IPS DF 6.9 (cell line): Measurements from ENCODE around the gene ALPP.
"Not testable (repeated sequence)": the region's sequence is repeated elsewhere in the genome, so short reads cannot be mapped to it uniquely, and the experiment has no call there.

ENCODE experiments used
- DNase-seq: peaks from one replicate; pipeline ENCODE4 v3.0.0-alpha.2; 2013; ENCODE audit warnings: low read depth, low spot score
- H3K27ac ChIP-seq: one replicate; pipeline ENCODE4 v1.5.1; 2013; ENCODE audit warnings: low read length, control low read depth
- H3K27me3 ChIP-seq: 2 replicates; pipeline ENCODE4 v1.6.1; 2013; ENCODE audit warnings: mild to moderate bottlenecking, low read length; ENCODE audit not compliant: control insufficient read depth, insufficient read depth
- H3K36me3 ChIP-seq: 2 replicates; pipeline ENCODE4 v1.6.1; 2013; ENCODE audit warnings: low read length; ENCODE audit not compliant: control insufficient read depth, insufficient read depth
- H3K4me1 ChIP-seq: 2 replicates; pipeline ENCODE4 v1.6.1; 2013; ENCODE audit warnings: low read length; ENCODE audit not compliant: control insufficient read depth, insufficient read depth
- H3K4me3 ChIP-seq: 2 replicates; pipeline ENCODE4 v1.5.1; 2013; ENCODE audit warnings: mild to moderate bottlenecking, low read length
- H3K9me3 ChIP-seq: 2 replicates; pipeline ENCODE4 v1.6.1; 2013; ENCODE audit warnings: low read length, inconsistent platforms; ENCODE audit not compliant: control insufficient read depth, insufficient read depth
- WGBS: extraction: QIAGEN DNeasy Blood & Tissue Kit; methylation state at CpG from one replicate; pipeline ENCODE4 v1.1.7; 2013; ENCODE audit warnings: mixed read lengths, missing lambda C conversion rate; ENCODE audit not compliant: insufficient read length, insufficient coverage; 5-methylcytosine and 5-hydroxymethylcytosine counted together

ALPP gene

DNA sequence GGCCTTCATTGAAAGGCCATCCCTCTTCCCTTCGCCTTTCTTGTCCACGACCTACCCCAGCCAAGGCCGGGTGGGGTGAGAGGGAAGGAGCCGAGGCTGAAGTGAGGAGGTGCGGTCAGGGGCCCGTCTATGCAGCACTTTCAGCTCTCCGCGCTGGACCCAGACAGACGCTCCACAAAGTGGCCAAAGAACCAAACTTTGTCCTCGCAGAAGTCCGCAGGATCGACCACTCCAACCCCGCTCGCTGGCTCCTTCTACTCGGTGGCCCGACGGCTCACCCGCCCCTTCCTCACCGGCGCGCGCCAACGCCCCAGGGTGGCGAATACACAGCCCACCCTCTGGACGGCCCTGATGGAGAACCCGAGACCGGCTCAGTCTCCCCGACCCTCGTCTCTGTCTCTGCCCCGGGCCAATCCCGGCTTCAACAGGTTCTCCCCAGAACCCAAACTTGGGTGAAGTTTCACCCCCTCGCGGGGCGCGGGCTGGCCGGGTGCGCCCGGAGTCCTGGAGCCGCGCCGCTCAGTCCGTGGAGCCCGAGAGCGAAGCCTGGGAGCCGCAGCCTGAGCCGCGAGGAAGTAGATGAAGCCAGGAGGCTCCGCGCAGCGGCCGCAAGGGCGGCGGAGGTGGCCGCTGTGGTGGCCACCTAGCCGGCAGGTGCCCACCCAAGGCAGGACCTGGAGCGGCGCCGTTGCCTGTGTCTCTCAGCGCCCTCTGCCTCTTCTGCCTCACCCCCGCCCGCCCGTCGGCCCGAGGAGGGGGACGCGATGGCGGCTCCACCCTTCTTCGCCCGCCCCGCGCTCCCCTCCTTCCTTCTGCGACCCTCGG is 26.7 kb upstream of the ALPP start:
- peaks cover 2% of the 10 kb centered on the region for H3K4me1 ChIP-seq
- WGBS: no CpG with 5 or more reads among the region's 73 CpGs
- H3K9me3 ChIP-seq: no peaks in the 10 kb centered on the region; the same call in 1 of the 2 replicates
- DNase-seq: no peak
- H3K27ac ChIP-seq: no peak overlapping the region
- no peaks in the 10 kb centered on the region for H3K36me3 ChIP-seq
- peaks cover 31% of the 10 kb centered on the region for H3K27me3 ChIP-seq
- H3K4me3 ChIP-seq: peak overlapping the region; percentile 33; the same call in 1 of the 2 replicates

DNA sequence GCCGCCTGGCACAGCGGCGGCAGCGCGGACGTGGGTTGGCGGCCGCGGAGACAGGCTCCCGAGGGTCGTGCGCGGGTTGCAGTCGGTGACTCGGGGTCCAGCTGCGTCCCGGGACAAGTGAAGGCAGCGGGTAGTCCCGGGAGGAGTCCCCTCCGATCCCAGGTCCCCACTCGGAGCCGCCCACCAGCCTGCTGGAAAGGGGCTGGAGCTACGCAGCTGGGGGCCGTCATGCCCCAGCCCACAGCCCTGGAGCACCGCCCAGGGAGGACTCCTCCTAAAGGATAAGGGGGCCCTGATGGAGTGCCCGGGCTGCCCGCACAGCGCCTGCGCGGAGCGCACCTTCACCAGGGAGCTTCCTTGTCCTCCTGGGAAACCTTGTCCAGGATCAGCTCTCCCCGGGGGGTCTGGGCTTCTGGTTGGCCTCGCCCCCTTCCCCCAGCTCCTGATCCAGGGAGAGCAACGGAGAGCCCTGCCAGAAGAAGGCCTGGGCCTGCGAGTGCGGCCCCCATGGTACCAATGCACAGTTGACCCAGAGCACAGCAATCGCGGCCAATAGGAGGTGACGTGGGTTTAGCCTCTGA is 25.9 kb upstream of the ALPP start:
- WGBS: no CpG with 5 or more reads among the region's 39 CpGs
- Histone ChIP-seq H3K27ac (no peak overlapping the region), H3K4me3 (peak overlapping the region; percentile 33; the same call in 1 of the 2 replicates), H3K36me3 (no peaks in the 10 kb centered on the region), H3K27me3 (peaks cover 31% of the 10 kb centered on the region), H3K4me1 (peaks cover 2% of the 10 kb centered on the region), H3K9me3 (no peaks in the 10 kb centered on the region; the same call in 1 of the 2 replicates)
- DNase-seq: no peak

DNA sequence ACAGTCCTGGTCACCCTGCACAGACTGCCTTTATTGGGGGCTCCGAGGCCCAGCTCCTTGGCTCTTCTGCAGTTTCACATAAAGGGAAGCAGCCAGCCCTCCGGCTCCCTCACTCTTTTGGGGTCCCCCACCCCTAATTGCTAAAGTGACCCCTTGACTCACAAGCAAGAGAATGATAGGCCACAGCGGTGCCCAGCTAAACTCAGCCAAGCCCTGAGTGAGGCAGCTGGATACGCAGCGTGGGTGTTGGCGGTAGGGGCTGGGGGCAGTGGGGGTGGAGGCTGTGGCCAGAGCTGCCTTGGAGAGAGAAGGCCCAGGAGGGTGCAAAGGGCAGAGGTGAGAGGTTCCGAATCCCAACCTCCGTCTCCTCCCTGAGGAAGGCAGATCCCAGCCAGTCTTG is 25.5 kb upstream of the ALPP start:
- no peak for DNase-seq
- peaks cover 31% of the 10 kb centered on the region for H3K27me3 ChIP-seq
- no peak overlapping the region for H3K27ac ChIP-seq
- peaks cover 2% of the 10 kb centered on the region for H3K4me1 ChIP-seq
- no CpG with 5 or more reads among the region's 8 CpGs for WGBS
- no peak overlapping the region for H3K4me3 ChIP-seq
- H3K36me3 ChIP-seq: no peaks in the 10 kb centered on the region
- no peaks in the 10 kb centered on the region; the same call in 1 of the 2 replicates for H3K9me3 ChIP-seq

DNA sequence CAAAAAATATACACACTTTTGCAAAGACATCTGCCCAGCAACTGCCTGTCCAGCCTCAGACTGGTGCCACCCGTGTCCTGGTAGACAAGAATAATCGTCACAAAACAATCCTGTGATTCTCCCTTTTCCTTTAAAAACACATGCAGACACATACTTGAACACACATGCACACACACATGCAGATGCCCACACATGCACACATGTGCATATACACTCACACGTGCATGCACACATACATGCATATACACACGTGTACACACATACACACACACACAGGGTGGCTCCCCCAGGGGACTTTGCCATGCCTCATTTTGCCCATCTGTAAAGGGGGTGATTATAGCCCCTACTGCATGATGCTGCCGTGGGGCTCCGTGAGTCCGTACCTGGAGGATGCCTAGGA is 24.9 kb upstream of the ALPP start:
- no peak for DNase-seq
- no CpG with 5 or more reads among the region's 7 CpGs for WGBS
- H3K4me1 ChIP-seq: peaks cover 2% of the 10 kb centered on the region
- no peaks in the 10 kb centered on the region; the same call in 1 of the 2 replicates for H3K9me3 ChIP-seq
- peaks cover 31% of the 10 kb centered on the region for H3K27me3 ChIP-seq
- no peak overlapping the region for H3K27ac ChIP-seq
- no peaks in the 10 kb centered on the region for H3K36me3 ChIP-seq
- H3K4me3 ChIP-seq: no peak overlapping the region

DNA sequence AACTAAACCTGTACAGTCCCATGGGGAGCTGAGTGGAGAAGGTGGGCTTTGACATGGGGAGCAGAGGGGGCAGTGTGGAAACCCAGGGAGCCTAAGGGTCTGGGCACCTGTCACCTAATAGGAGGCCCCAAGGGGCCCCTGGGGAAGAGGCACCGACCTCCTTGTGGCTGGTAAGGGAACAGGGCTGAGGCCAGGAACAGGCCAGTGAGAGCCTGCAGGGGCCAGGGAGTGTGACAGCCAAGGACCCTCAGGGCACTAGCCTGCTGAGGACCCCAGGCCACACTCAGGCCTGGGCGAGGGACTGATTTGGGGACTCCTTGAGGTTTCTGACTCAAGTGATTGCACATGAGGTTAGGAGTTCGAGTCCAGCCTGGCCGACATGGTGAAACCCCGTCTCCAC is 24.5 kb upstream of the ALPP start:
- Histone ChIP-seq H3K27ac (no peak overlapping the region), H3K9me3 (no peaks in the 10 kb centered on the region; the same call in 1 of the 2 replicates), H3K4me1 (peaks cover 2% of the 10 kb centered on the region), H3K4me3 (no peak overlapping the region), H3K36me3 (no peaks in the 10 kb centered on the region), H3K27me3 (peaks cover 31% of the 10 kb centered on the region)
- no CpG with 5 or more reads among the region's 5 CpGs for WGBS
- no peak for DNase-seq

DNA sequence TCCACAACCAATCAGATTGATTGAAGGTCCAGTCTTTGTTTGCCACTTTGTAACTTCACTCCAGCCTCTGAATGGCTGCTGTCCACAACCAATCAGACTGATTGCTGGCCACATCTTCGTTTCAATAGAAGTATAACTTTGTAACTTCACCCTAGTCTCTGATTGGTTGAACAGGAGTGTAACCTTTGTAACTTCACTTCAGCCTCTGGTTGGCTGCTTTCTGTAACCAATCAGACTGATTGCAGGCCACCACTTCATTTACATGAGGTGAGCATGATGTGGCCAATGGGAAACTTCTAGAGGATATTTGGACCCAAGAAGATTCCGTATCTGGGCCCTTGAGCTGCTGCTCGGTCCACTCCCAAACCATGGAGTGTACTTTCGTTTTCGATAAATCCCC is 16.9 kb upstream of the ALPP start:
- WGBS: no CpG with 5 or more reads among the region's 5 CpGs
- Histone ChIP-seq H3K27ac (no peak overlapping the region), H3K36me3 (no peaks in the 10 kb centered on the region)

DNA sequence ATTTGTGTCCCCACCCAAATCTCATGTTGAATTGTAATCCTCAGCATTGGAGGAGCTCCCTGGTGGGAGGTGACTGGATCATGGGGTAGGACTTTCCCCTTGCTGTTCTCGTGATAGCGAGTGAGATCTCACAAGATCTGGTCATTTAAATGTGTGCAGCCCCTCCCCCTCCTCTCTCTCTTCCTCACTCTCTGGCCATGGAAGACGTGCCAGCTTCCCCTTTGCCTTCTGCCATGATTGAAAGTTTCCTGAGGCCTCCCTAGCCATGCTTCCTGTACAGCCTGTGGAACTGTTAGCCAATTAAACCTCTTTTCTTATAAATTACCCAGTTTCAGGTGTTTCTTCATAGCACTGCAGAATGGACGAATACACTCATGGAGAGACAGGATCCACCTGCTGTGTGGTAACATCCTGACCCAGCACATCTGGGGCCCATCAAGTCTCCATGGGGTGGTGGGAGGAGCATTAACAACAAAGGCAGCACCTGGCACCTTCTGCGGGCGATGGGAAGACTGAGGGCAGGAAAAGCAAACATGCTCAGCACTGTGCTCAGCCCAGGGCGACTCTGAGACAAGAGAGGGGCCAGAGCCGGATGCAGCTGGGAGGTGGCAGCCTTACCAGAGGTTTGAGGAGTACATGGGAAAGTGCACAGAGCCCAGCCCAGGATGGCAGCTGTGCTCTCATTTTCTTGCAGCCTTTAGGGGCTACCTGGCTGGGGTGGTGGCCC is 16.2 kb upstream of the ALPP start:
- Histone ChIP-seq H3K9me3 (no peaks in the 10 kb centered on the region), H3K36me3 (no peaks in the 10 kb centered on the region), H3K4me3 (no peak overlapping the region), H3K27ac (no peak overlapping the region), H3K4me1 (peaks cover 2% of the 10 kb centered on the region), H3K27me3 (no peaks in the 10 kb centered on the region)
- WGBS: no CpG with 5 or more reads among the region's 8 CpGs
- DNase-seq: no peak

More for the DNA sequence above, 16.9 kb upstream of the ALPP start:
- DNase-seq: no peak
- H3K4me3 ChIP-seq: no peak overlapping the region
- H3K4me1 ChIP-seq: peaks cover 2% of the 10 kb centered on the region
- no peaks in the 10 kb centered on the region for H3K27me3 ChIP-seq
- no peaks in the 10 kb centered on the region for H3K9me3 ChIP-seq

DNA sequence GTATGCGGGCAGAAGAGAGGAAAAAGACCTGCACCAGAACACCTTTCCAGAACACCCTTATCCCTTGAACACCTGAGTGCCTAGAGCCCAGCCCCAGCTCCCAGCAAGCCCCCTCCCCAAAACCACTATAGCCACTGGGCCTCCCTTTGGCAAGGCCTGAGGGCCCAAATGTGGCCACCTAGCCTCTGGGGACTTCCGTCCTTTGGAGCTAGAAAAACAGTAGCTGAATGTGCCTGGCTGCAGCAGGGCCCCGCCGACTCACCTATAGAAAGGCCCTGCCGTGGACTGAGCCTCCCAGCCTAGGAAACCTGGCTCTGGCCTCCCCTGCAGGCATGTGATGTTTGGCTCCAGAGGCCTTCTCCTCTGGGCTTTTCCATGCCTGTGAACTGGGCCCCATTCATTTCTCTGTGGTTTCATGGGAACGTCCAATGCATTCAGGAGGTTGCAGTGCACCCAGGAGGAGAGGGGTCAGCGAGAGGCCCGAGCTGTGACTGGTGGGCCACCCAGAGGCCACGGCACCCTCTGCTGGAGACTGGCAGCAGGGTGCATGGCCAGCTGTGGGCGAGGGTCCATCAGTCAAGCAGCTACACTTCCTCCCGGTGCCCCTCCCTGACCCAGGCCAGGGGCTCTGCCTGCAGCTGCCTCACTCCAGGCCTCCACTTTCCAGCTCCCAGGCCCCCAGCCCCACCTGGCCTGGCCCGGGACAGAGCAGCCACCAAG is 15.3 kb upstream of the ALPP start:
- not testable (repeated sequence) for H3K4me1 ChIP-seq, H3K4me3 ChIP-seq, H3K27me3 ChIP-seq, DNase-seq, H3K9me3 ChIP-seq, H3K36me3 ChIP-seq, H3K27ac ChIP-seq
- WGBS: no CpG with 5 or more reads among the region's 12 CpGs

DNA sequence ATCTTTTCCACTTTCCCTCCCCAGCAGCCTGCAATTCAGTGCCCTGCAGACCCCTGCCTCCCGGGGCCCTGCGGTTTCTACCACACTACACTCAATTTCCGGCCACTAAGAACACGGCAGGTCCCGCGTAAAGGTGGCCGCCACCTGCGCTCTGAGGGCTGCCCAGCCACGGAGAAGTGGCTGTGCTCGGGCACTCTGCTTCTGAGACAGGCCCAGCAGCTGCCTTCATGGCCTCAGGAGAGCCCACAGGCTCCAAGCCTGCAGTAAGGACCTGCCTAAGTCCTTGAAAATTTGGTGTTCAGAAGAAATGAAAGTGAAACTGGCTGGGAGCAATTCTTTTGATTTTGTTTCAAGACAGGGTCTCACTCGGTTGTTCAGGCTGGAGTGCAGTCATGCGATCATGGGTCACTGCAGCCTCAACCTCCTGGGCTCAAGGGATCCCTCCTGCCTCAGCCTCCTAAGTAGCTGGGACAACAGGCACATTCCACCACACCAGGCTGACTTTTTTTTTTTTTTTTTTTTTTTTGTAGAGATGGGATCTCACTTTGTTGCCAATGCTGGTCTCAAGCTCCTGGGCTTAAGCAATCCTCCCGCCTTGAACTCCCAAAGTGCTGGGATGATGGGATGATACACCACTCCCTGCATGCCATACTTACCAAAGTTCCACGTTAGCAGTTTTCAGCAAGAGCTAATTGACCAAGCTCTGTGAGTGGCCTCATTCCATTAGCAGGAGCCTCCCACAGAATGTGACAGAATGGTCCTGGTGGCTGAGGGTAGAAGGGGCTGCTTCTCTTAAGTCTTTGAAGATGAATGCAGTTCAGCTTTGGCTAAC is 14.6 kb upstream of the ALPP start:
- Histone ChIP-seq H3K36me3 (no peaks in the 10 kb centered on the region), H3K27ac (no peak overlapping the region), H3K27me3 (no peaks in the 10 kb centered on the region), H3K4me3 (no peak overlapping the region), H3K4me1 (peaks cover 5% of the 10 kb centered on the region), H3K9me3 (no peaks in the 10 kb centered on the region)
- no CpG with 5 or more reads among the region's 14 CpGs for WGBS
- DNase-seq: no peak
